IgD-negative memory B cell (primary cell): ENCODE results near the gene CASP8. TPM values are rescaled to one million over a fixed set of nuclear protein-coding genes. Genes with fewer than 3 reads are reported as not detected.
A peak's percentile ranks its signal among the peaks of the same experiment; 100 is the strongest.

Source experiments
- H3K27ac Mint-ChIP-seq, 3 donors: one replicate each; pipeline ENCODE4 v1.8.0; 2020 to 2022; ENCODE audit warnings: mild to moderate bottlenecking in 3 of 3, mixed read lengths in 3 of 3, moderate library complexity in 1 of 3
- H3K27me3 Mint-ChIP-seq: one replicate; pipeline ENCODE4 v1.8.0; 2021; ENCODE audit warnings: mixed read lengths
- H3K36me3 Mint-ChIP-seq: one replicate; pipeline ENCODE4 v1.8.0; 2020; ENCODE audit warnings: mild to moderate bottlenecking, mixed read lengths
- H3K4me1 Mint-ChIP-seq, 3 donors: one replicate each; pipeline ENCODE4 v1.8.0; 2020 to 2022; ENCODE audit warnings: mixed read lengths in 3 of 3, mild to moderate bottlenecking in 1 of 3
- H3K4me3 Mint-ChIP-seq, 4 donors: one replicate each; pipeline ENCODE4 v1.8.0; 2020 to 2022; ENCODE audit warnings: mild to moderate bottlenecking in 4 of 4, mixed read lengths in 4 of 4, moderate library complexity in 3 of 4
- H3K9me3 Mint-ChIP-seq, 3 donors: one replicate each; pipeline ENCODE4 v1.8.0; 2020 to 2021; ENCODE audit warnings: mixed read lengths in 3 of 3, mild to moderate bottlenecking in 1 of 3
- polyA plus RNA-seq: library from polyadenylated mRNA; unstranded; fragments of 300-500 nt; fragmentation: Illumina TruSeq; gene quantifications from one replicate; pipeline ENCODE4 v1.2.3, GENCODE V29; 2021

The CASP8 gene
- 56.1 TPM for polyA plus RNA-seq

GRCh38 chr2:201260302-201260800, at the start of gene CASP8:
Gene CASP8 (plus strand): TSS chr2:201260536. CDS start chr2:201266487, 5,951 bp downstream.
- Mint-ChIP-seq H3K9me3 (peaks cover 0 to 1% (median 0%) of the 10 kb centered on the region in 3 donors), H3K4me3 (peak within 1 kb of the TSS; percentile 95 to 98 (median 98)), H3K4me1 (peaks cover 46 to 52% (median 46%) of the 10 kb centered on the region in 3 donors), H3K36me3 (peaks cover 4% of the 10 kb centered on the region), H3K27me3 (no peaks in the 10 kb centered on the region), H3K27ac (peak within 1 kb of the TSS; percentile 98 to 100 (median 100))

DNA sequence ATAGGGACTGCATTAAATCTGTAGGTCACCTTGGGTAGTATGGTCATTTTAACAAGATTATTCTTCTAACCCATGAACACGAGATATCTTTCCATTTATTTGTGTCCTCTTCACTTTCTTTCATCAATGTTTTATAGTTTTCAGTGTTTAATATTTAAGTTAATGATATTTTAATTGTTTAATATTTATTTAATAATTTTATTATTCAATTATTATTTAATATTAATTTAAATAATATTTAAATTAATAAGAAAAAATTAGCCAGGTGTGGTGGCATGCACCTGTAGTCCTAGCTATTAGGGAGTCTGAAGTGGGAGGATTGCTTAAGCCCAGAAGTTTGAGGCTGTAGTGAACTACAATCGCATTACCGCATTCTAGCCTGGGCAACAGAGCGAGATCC, 44.4 kb upstream of the CASP8 start:
- Mint-ChIP-seq H3K27ac (no peak overlapping the region), H3K4me1 (peaks cover 18 to 34% (median 22%) of the 10 kb centered on the region in 3 donors), H3K27me3 (no peaks in the 10 kb centered on the region), H3K4me3 (no peak overlapping the region), H3K9me3 (no peaks in the 10 kb centered on the region), H3K36me3 (peaks cover 8% of the 10 kb centered on the region)

GRCh38 chr2:201216918-201217317, 43.4 kb upstream of the CASP8 start:
- H3K9me3 Mint-ChIP-seq = no peaks in the 10 kb centered on the region
- peaks cover 8% of the 10 kb centered on the region for H3K36me3 Mint-ChIP-seq
- H3K4me1 Mint-ChIP-seq = peaks cover 15 to 28% (median 22%) of the 10 kb centered on the region in 3 donors
- H3K4me3 Mint-ChIP-seq = no peak overlapping the region
- no peaks in the 10 kb centered on the region for H3K27me3 Mint-ChIP-seq
- no peak overlapping the region for H3K27ac Mint-ChIP-seq

- Mint-ChIP-seq H3K27ac (peak overlapping the region in 1 of 3 donors; percentile 39), H3K36me3 (peaks cover 8% of the 10 kb centered on the region), H3K9me3 (no peaks in the 10 kb centered on the region), H3K4me3 (no peak overlapping the region), H3K27me3 (no peaks in the 10 kb centered on the region), H3K4me1 (peaks cover 24 to 37% (median 29%) of the 10 kb centered on the region in 3 donors)
Observed at GRCh38 chr2:201218780-201219179, 41.6 kb upstream of the CASP8 start.

GRCh38 chr2:201219328-201220096, 40.8 kb upstream of the CASP8 start:
- Mint-ChIP-seq H3K4me1 (peaks cover 24 to 37% (median 29%) of the 10 kb centered on the region in 3 donors), H3K27ac (peak overlapping the region in 2 of 3 donors; percentile 49 to 86), H3K27me3 (no peaks in the 10 kb centered on the region), H3K9me3 (no peaks in the 10 kb centered on the region), H3K4me3 (peak overlapping the region in 1 of 4 donors; percentile 49), H3K36me3 (peaks cover 8% of the 10 kb centered on the region)

- peaks cover 10% of the 10 kb centered on the region for H3K36me3 Mint-ChIP-seq
- H3K4me3 Mint-ChIP-seq = peak overlapping the region in 2 of 4 donors; percentile 49 to 69
- H3K27ac Mint-ChIP-seq = peak overlapping the region in 2 of 3 donors; percentile 49 to 86
- no peaks in the 10 kb centered on the region for H3K27me3 Mint-ChIP-seq
- H3K4me1 Mint-ChIP-seq = peaks cover 24 to 38% (median 29%) of the 10 kb centered on the region in 3 donors
- H3K9me3 Mint-ChIP-seq = no peaks in the 10 kb centered on the region
Observed at GRCh38 chr2:201220102-201220570, 40.2 kb upstream of the CASP8 start.

DNA sequence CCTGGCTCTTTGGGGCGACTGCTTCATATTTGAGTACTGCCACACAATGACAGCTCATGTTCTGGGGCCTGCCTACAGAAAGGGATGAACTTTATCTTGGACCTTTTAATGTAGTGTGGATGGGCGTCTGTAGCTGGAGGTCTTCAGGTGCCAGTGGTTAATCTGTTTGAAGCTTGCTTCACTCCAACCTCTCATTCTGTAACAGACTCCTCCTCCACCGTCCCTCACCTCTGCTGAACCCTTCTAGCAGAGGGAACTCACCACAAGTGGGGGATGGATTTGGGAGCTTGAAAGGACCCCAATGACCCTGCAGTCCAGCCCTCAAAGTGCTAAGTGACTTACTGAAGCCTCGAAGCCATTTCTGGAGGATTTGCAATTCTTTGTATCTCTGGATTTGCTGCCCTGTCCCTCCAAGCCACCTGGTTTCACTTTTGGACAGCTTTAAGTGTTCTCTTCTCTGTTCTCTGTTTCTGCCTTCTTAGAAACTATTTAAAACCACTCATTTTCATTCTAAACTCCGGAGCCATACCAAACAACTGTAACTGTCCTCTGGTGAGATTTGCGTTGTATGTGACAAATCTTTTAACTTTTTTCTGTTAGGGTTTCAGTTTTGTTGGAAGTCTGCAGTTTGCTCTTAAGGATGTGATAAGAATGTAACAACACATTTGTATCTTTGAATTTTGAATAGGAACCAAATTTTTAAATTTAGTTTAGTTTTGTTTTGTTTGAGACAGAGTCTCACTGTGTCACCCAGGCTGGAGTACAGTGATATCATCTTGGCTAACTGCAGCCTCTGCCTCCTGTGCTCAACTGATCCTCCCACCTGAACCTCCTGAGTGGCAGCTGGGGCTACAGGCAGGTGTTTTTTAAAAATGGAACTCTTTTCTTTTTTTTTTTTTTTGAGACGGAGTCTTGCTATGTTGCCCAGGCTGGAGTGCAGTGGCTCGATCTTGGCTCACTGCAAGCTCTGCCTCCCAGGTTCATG, 37.0 kb upstream of the CASP8 start:
- H3K27me3 Mint-ChIP-seq = no peaks in the 10 kb centered on the region
- peaks cover 6% of the 10 kb centered on the region for H3K36me3 Mint-ChIP-seq
- peak overlapping the region; percentile 8 to 93 (median 74) for H3K27ac Mint-ChIP-seq
- peak overlapping the region in 1 of 4 donors; percentile 4 for H3K4me3 Mint-ChIP-seq
- H3K4me1 Mint-ChIP-seq = peaks cover 24 to 34% (median 33%) of the 10 kb centered on the region in 3 donors
- no peaks in the 10 kb centered on the region for H3K9me3 Mint-ChIP-seq

DNA sequence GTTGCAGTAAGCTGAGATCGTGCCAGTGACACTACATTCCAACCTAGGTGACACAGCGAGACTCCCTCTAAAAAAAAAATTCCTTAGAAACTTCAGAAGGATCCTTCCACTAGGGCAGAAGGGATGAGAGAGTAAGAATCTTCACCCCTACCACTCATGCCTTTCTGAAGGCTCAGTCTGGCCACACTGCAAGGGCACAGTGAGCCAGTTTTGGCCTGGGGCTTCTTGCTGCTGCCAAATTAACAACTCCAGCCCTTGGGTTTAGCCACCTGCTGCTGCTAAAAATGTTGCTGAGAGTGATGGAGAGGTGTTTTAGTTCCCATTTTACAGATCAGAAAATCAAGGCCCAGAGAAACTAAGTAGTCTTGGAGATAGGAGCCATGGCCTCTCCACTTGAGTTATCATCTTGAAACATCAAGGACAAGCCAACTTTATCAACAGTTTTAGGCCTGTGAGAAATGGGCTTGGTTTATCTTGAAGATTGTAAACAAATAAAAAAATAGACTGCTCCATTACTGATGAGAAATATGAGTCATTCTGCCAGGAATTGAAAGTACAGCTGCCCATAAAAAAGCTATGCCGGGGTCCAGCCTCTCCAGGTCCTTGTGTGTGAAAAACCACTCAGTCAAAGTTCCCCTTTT, 31.9 kb upstream of the CASP8 start:
- peaks cover 21 to 32% (median 22%) of the 10 kb centered on the region in 3 donors for H3K4me1 Mint-ChIP-seq
- H3K36me3 Mint-ChIP-seq = peaks cover 3% of the 10 kb centered on the region
- peak overlapping the region in 1 of 3 donors; percentile 35 for H3K27ac Mint-ChIP-seq
- H3K27me3 Mint-ChIP-seq = no peaks in the 10 kb centered on the region
- no peaks in the 10 kb centered on the region for H3K9me3 Mint-ChIP-seq
- no peak overlapping the region for H3K4me3 Mint-ChIP-seq

DNA sequence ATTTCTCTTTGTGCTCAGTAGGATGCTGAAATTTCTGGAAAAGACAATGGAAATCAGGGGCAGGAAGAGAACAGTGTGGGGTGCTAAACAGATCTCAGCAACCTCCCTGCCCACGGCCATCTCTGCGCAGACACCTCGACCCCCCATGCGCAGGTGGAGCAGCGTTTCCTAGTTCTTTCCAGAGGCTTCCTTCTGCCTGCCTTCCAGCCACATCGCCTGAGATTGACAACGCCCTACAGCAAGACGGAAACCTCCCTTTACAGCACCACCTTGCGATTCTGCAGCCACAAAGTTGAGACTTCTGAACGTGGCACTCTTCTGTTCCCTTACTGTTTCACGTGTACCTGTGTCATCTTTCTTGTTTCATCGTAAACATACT, 31.4 kb upstream of the CASP8 start:
- no peak overlapping the region for H3K27ac Mint-ChIP-seq
- H3K9me3 Mint-ChIP-seq = no peaks in the 10 kb centered on the region
- H3K4me1 Mint-ChIP-seq = peaks cover 20 to 32% (median 22%) of the 10 kb centered on the region in 3 donors
- peak overlapping the region in 1 of 4 donors; percentile 41 for H3K4me3 Mint-ChIP-seq
- H3K27me3 Mint-ChIP-seq = no peaks in the 10 kb centered on the region
- H3K36me3 Mint-ChIP-seq = peaks cover 3% of the 10 kb centered on the region

- peaks cover 2% of the 10 kb centered on the region for H3K36me3 Mint-ChIP-seq
Observed at GRCh38 chr2:201231781-201232466, 28.4 kb upstream of the CASP8 start.

GRCh38 chr2:201232467-201232815, 27.9 kb upstream of the CASP8 start:
- Mint-ChIP-seq H3K36me3 (peaks cover 2% of the 10 kb centered on the region), H3K4me3 (peak overlapping the region; percentile 81 to 96 (median 87)), H3K27me3 (no peaks in the 10 kb centered on the region), H3K9me3 (no peaks in the 10 kb centered on the region), H3K4me1 (peaks cover 34 to 40% (median 37%) of the 10 kb centered on the region in 3 donors), H3K27ac (peak overlapping the region; percentile 90 to 97 (median 95))

More at GRCh38 chr2:201231781-201232466, 28.4 kb upstream of the CASP8 start:
- H3K27me3 Mint-ChIP-seq = no peaks in the 10 kb centered on the region
- no peaks in the 10 kb centered on the region for H3K9me3 Mint-ChIP-seq
- H3K27ac Mint-ChIP-seq = peak overlapping the region; percentile 82 to 97 (median 90)
- peaks cover 34 to 40% (median 39%) of the 10 kb centered on the region in 3 donors for H3K4me1 Mint-ChIP-seq
- peak overlapping the region; percentile 45 to 96 (median 82) for H3K4me3 Mint-ChIP-seq

DNA sequence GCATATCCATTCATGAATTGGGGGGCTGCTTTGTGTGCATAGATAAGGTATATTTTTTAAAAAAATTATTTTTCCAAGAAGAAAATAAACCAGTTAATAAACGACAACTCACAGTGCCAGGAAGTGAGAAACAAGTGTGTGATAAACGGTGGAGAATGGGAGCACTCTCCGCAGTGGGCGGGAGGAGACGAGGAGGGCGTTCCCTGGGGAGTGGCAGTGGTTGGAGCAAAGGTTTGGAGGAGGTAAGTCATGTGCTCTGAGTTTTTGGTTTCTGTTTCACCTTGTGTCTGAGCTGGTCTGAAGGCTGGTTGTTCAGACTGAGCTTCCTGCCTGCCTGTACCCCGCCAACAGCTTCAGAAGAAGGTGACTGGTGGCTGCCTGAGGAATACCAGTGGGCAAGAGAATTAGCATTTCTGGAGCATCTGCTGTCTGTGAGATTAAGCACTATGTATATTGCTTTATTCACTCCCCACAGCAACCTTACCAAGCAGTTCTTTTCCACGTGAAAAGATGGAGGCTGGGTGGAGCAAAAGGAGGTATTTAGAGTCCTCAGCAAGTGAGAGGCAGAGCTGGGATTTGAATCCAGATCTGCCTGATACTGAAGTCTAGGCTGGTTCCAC, 27.0 kb upstream of the CASP8 start:
- H3K4me1 Mint-ChIP-seq = peaks cover 39 to 47% (median 41%) of the 10 kb centered on the region in 3 donors
- no peaks in the 10 kb centered on the region for H3K9me3 Mint-ChIP-seq
- peak overlapping the region; percentile 90 to 97 (median 95) for H3K27ac Mint-ChIP-seq
- peaks cover 2% of the 10 kb centered on the region for H3K36me3 Mint-ChIP-seq
- peak overlapping the region; percentile 92 to 98 (median 95) for H3K4me3 Mint-ChIP-seq
- H3K27me3 Mint-ChIP-seq = no peaks in the 10 kb centered on the region
